Globus pallidus (tissue), 1 donor: ENCODE data around the gene VTI1A.

Source experiments
- DNase-seq: peaks from one replicate; pipeline ENCODE4 v3.0.0-alpha.2; 2015; ENCODE audit warnings: low spot score

VTI1A gene

DNA sequence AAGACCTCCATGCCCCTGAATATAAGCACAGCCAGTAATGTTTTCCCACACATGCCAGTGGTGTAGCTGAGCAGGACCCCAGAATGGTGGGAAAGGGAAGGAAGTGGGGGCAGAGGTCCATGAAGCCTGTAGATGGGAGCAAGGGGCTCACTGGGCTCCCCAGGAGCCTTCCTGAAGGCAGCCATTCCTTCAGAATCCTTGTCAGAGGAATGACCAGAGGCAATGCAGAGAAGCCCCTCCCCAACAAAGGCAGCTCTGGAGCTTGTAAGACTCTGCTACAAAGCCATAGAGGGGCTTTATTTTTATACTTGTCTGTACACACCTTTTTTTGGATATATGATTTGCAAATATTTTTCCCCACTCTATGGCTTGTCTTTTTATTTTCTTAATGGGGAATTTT is 338.1 kb downstream of the VTI1A start:
- DNase-seq = no peak

GRCh38 chr10:112789248-112789647 is 342.2 kb downstream of the VTI1A start:
- DNase-seq = no peak

- DNase-seq = no peak
These were observed 343.0 kb downstream of the VTI1A start for GRCh38 chr10:112790030-112790429.

- DNase-seq = no peak
These were observed 343.9 kb downstream of the VTI1A start for GRCh38 chr10:112790921-112791320.

DNA sequence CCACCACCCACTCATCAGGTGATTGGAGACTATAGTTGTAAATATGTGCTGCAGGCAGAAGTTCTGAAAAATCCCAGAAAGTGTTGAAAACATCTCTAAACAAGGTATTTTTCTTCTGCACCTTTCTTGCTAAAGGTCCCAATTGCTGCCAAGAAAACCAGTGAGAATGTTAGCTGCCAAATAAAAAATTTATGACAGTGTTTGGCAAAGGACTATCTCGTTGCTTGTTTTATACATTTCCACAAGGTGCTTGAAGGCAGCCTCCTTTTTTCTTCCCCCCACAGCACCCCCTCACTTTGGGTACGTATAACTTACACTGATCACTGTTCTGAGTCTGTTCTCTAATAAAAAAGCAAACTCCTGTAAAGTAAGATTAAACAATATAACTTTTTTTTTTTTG is 344.4 kb downstream of the VTI1A start:
- no peak for DNase-seq

- DNase-seq = peak; percentile 37
These were observed 345.6 kb downstream of the VTI1A start for GRCh38 chr10:112792487-112793201.

GRCh38 chr10:112793202-112793921 is 346.3 kb downstream of the VTI1A start:
- DNase-seq = no peak

- no peak for DNase-seq
These were observed 347.2 kb downstream of the VTI1A start for GRCh38 chr10:112794201-112794600.

GRCh38 chr10:112795067-112795466 is 348.1 kb downstream of the VTI1A start:
- DNase-seq = no peak

DNA sequence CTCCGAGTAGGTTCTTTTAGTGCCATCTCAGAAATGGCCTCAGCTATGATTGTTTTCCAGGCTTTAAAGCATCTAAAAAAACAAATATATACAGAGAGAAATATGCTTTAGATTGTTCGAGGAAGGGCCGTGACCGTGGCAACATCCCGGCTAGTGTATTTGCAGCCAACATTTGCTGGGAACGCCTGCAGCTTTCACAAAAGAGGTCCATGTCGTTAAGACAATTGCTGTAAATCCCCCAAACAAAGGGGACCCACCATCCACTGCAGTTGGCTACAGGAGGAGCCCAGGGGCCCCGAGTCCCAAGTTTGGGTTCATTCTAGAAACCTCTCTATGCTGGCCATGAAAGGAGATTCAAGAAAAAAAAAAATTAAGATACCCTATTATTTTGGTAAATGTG is 350.2 kb downstream of the VTI1A start:
- DNase-seq = no peak

DNA sequence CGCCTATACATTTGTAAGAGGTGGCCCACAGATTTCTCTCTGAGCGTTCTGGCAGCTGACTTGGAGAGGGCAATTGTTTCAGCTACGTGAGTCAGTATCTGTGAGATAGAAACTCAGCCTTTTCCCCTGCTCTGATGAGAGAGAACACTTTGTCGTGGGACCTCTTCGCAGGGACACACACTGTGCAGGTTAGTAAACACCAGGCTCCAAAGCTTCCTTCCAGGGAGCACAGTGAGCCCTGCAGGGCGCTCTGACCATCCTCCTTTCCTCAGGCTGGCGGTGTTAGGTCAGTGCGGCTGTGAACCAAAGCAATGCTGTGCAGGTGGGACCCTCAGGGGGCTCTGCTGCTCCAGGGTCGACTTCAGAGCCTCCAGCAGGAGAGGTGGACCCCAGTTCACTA is 350.8 kb downstream of the VTI1A start:
- DNase-seq = no peak

DNA sequence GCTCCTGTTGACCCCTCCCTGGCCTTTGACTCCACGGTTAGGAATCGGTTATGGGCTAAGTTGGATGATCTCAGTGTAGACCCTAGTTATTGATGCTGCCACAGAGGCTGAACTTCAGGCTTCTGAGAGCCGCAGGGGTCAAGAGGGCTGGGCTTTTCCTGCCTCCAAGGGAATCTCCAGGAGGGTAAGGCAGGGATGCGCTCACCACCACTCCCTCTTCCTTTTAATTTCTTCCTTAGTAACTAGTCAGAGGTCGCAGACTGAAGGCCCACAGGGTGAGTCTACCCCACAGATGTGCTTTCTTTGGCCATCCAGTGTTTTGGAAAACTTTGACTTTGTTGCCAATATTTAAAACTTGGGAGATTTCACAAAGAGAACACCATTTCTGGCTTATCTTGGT is 352.0 kb downstream of the VTI1A start:
- DNase-seq = no peak

- DNase-seq = no peak
These were observed 352.9 kb downstream of the VTI1A start for GRCh38 chr10:112799726-112800510.

DNA sequence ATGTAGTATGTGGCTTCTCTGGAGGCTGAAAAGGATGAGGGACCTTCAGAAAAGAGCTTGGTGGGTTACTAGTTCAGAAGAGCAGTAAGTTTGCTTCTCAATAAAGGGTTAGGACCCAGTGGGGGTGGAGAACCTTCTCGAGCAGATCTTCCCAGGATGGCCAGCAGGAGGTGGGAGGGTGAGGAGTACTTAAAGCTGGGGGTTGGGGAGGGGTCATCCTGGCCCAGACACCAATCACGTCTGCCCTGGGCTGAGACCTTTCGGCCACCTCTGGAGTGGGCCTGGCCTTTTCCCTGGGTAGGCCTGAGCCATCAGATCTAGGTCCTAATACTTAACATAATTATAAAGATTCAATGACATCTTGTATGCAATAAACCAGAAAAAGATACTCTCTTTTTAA is 354.0 kb downstream of the VTI1A start:
- no peak for DNase-seq

DNA sequence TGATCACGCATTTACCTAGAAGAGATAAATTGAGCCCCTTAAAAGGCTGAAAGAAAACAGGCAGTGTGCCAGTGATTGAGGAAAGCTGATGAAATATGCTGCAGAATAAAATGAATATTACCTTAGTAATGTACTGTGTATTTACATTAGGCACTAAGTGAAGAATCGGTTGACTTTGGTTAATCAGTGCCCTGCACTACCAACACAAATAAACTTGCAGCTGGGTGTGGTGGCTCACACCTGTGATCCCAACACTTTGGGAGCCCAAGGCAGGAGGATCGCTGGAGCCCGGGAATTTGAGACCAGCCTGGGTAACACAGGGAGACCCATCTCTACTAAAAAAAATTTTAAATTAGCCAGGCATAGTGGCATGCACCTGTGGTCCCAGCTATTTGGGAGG is 354.7 kb downstream of the VTI1A start:
- DNase-seq = no peak

- DNase-seq = no peak
These were observed 355.5 kb downstream of the VTI1A start for GRCh38 chr10:112802411-112803022.

GRCh38 chr10:112803961-112804401 is 357.0 kb downstream of the VTI1A start:
- DNase-seq = peak; percentile 20

GRCh38 chr10:112805254-112805590 is 358.2 kb downstream of the VTI1A start:
- no peak for DNase-seq

- no peak for DNase-seq
These were observed 358.7 kb downstream of the VTI1A start for GRCh38 chr10:112805701-112806100.

GRCh38 chr10:112807013-112807412 is 360.0 kb downstream of the VTI1A start:
- DNase-seq = no peak

DNA sequence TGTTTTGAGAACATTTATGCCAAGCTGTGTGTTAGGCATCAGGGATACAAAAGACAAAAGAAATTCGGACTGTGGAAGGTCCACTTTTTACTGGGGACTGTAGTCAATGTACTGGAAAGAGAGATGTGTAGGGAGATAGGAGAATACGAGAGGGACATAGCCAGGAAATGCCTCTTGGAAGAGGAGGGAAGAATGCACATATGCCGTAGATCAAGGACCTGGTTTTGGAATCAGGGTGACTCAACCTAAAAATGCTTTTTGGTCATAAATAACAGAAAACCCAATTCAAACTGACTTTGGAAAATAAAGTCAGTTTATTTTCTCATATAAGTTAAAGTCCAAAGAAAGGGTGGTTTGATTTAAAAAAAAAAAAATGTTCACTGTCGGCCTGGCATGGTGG is 362.7 kb downstream of the VTI1A start:
- DNase-seq = no peak

- DNase-seq = no peak
These were observed 363.7 kb downstream of the VTI1A start for GRCh38 chr10:112810711-112811151.
